GM12801 (cell line): ENCODE data around the gene NAPG.

ENCODE experiments used
- CTCF ChIP-seq: IDR thresholded peaks from one replicate; pipeline ENCODE4 v1.5.1; 2011; ENCODE audit warnings: control low read depth; ENCODE audit not compliant: insufficient read length; ENCODE audit errors: extremely low read depth

The NAPG gene

GRCh38 chr18:10514601-10515000 is 11.2 kb upstream of the NAPG start:
- TF ChIP-seq CTCF = no peak

GRCh38 chr18:10515456-10515855 is 10.4 kb upstream of the NAPG start:
- TF ChIP-seq CTCF = no peak

GRCh38 chr18:10516078-10516477 is 9.7 kb upstream of the NAPG start:
- TF ChIP-seq CTCF = no peak

GRCh38 chr18:10518595-10519255 is 7.1 kb upstream of the NAPG start:
- TF ChIP-seq CTCF = no peak

- no peak for TF ChIP-seq CTCF
Measured at GRCh38 chr18:10519366-10519765, 6.5 kb upstream of the NAPG start.

GRCh38 chr18:10519999-10520935 is 5.6 kb upstream of the NAPG start:
- TF ChIP-seq CTCF = peak; percentile 44

- TF ChIP-seq CTCF = no peak
Measured at GRCh38 chr18:10521566-10521965, 4.3 kb upstream of the NAPG start.
